HL-60 (cell line): ENCODE results near the gene TDRD3.

Experiments
- GABPA ChIP-seq: IDR thresholded peaks from 2 replicates; pipeline ENCODE4 v1.6.1; 2012; ENCODE audit warnings: low read depth
- POLR2AphosphoS5 ChIP-seq: IDR thresholded peaks from 2 replicates; pipeline ENCODE4 v1.6.1; 2012; ENCODE audit warnings: low read depth
- SPI1 ChIP-seq: IDR thresholded peaks from 2 replicates; pipeline ENCODE4 v1.6.1; 2012; ENCODE audit warnings: low read depth, mild to moderate bottlenecking, borderline replicate concordance
- TF ChIP-seq, protein P1 (sequence below): IDR thresholded peaks from one replicate; pipeline ENCODE4 v1.5.1; 2011; ENCODE audit warnings: low read length, control low read depth, inconsistent platforms; ENCODE audit not compliant: insufficient read depth

DNA sequence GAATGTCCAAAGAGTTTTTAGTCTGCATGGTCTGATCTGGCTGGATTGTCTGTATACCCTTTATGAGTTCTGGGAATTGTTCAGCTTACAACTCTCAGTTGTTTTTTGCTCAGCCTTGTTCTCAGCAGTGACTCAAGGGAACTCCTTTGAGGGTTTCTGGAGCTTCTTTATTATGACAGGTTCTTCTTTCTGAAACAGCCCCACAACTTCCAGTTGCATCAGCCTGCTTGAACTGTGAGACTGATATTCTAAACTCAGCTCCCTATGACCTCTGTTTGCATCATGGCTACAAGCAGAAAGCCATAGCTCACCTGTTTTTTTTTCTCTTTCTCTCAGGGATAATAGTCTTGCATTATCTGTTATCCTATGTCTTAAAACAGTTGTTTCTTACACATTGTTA lies 85.0 kb downstream of the TDRD3 start:
- TF ChIP-seq, protein P1, sequence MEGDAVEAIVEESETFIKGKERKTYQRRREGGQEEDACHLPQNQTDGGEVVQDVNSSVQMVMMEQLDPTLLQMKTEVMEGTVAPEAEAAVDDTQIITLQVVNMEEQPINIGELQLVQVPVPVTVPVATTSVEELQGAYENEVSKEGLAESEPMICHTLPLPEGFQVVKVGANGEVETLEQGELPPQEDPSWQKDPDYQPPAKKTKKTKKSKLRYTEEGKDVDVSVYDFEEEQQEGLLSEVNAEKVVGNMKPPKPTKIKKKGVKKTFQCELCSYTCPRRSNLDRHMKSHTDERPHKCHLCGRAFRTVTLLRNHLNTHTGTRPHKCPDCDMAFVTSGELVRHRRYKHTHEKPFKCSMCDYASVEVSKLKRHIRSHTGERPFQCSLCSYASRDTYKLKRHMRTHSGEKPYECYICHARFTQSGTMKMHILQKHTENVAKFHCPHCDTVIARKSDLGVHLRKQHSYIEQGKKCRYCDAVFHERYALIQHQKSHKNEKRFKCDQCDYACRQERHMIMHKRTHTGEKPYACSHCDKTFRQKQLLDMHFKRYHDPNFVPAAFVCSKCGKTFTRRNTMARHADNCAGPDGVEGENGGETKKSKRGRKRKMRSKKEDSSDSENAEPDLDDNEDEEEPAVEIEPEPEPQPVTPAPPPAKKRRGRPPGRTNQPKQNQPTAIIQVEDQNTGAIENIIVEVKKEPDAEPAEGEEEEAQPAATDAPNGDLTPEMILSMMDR: no peak
- TF ChIP-seq POLR2AphosphoS5 (no peak), GABPA (no peak), SPI1 (no peak)
